Cardiac fibroblast (primary cell): ENCODE data around the gene ARHGAP40.

ENCODE experiments used
- DNase-seq, 2 donors: peaks; one replicate each; pipeline versions ENCODE4 v3.0.0 to v3.0.0-alpha.2; 2010; ENCODE audit warnings: low read depth in 2 of 2
- H3K4me3 ChIP-seq, 2 donors: replicated peaks in 1 of 2; 1 replicate in 1 of 2; 2 replicates in 1 of 2; pipeline ENCODE4 v1.5.1; 2011; ENCODE audit warnings: low read depth in 2 of 2, low read length in 2 of 2, mild to moderate bottlenecking in 2 of 2, moderate library complexity in 1 of 2
- TF ChIP-seq, protein P1 (sequence below): IDR thresholded peaks from one replicate; pipeline ENCODE4 v1.5.1; 2011; ENCODE audit warnings: low read depth, mild to moderate bottlenecking, low read length, inconsistent platforms

Gene ARHGAP40

DNA sequence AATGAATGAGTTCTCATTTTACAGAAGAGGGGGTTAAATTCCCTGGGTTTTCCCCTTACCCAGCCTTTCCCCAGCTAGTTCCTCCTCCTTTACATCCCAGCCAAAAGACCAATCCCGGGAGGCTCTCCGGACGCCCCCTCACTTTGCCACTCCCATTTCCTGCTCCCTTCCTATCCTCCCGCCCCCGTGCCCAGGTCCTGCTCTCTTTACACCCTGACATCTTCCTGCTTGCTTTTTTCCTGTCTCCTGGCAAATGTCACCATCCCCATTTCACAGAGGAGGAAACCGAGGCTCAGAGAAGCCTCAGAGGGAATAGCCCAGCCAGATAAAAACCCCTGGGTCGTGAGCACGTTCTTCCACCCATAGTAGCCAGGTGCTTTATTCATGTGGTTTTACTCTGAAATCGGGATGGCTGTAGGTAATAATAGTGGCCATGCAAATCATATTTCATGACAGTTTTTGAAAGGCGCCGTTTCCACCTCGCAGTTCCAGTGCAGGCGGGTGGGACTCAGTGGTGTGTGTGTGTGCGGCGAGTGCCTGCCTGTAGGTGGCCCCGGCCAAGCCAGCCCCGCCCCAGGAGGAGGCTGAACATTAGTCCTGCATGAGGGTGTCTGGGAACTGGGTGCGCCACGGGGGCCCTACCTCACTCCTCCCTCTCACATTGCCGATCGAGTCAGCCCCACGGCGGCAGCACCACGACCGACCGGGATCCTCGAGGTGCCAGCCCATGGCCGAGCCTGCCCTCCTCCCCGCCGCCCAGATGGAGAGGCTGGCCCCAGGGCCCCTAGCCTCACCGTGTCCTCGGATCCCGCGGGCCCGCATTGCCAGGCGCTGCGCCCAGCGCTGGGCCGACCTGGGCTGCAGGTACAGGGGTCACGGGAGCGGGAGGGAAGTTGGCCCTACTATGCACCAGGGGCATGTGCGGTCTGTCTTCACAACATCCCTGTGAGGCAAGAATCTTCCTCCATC, at the start of gene ARHGAP40:
Gene ARHGAP40, plus strand, starts transcription at position 594 of the 969 bp plus-strand sequence.
- DNase-seq = peak in 1 of 2 donors; percentile 18
- H3K4me3 ChIP-seq = peak within 1 kb of the TSS in 1 of 2 donors; percentile 2
- TF ChIP-seq, protein P1, sequence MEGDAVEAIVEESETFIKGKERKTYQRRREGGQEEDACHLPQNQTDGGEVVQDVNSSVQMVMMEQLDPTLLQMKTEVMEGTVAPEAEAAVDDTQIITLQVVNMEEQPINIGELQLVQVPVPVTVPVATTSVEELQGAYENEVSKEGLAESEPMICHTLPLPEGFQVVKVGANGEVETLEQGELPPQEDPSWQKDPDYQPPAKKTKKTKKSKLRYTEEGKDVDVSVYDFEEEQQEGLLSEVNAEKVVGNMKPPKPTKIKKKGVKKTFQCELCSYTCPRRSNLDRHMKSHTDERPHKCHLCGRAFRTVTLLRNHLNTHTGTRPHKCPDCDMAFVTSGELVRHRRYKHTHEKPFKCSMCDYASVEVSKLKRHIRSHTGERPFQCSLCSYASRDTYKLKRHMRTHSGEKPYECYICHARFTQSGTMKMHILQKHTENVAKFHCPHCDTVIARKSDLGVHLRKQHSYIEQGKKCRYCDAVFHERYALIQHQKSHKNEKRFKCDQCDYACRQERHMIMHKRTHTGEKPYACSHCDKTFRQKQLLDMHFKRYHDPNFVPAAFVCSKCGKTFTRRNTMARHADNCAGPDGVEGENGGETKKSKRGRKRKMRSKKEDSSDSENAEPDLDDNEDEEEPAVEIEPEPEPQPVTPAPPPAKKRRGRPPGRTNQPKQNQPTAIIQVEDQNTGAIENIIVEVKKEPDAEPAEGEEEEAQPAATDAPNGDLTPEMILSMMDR = peak; percentile 37

DNA sequence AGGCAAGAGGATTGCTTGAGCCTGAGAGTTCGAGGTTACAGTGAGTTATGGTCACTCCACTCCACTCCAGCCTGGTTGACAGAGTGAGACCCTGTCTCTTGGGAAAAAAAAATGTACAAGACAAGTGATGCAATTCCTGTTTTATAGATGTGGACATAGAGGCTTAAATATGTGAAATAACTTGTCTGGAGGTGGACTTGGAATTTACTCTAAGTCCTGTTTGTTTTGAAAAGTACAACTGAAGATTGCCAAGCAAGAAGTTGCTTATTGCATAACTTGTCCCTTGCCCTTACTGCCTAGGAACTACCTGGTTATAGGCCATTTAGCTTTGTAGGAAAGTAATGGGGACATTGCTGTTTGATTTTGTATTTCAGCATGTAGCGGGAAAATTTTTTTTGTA, 46.6 kb upstream of the ARHGAP40 start:
- DNase-seq = no peak
- TF ChIP-seq, protein P1 = no peak
- H3K4me3 ChIP-seq = no peak overlapping the region

DNA sequence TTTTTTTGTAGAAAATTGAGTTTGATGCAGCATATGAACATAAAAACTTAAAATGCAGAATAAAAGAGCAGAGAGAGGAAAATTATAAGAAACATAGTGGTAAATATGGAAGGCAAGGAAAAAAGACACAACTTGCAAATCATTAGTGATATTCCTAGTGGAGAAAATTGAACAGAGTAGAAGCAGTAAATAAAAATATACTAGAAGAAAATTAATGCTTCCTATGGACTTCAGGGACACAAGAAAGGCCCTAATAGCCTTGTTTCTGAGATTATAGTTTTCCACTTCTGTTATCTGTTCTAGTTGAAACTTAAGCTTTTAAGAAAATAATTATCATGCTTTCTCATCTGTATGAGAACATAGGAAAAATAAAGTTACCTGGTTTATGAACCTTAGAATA, 46.2 kb upstream of the ARHGAP40 start:
- DNase-seq = no peak
- H3K4me3 ChIP-seq = no peak overlapping the region
- TF ChIP-seq, protein P1 = no peak

DNA sequence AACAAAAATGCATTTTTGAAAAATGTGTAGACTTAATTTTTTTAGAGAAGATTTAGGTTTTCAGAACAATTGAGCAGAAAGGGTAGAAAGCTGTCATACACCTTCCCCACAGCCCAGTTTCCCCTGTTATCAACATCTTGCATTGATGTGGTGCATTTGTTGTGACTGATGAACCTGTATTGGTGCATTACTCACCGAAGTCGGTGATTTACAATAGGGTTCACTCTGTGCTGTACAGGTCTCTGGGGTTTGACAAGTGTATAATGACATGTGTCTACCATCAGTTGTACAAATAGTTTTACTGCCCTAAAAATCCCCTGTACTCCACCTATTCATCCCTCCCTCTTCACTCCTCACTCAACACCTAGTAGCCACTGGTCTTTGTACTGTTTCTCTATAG, 44.4 kb upstream of the ARHGAP40 start:
- no peak for DNase-seq
- H3K4me3 ChIP-seq = no peak overlapping the region
- TF ChIP-seq, protein P1 = no peak

DNA sequence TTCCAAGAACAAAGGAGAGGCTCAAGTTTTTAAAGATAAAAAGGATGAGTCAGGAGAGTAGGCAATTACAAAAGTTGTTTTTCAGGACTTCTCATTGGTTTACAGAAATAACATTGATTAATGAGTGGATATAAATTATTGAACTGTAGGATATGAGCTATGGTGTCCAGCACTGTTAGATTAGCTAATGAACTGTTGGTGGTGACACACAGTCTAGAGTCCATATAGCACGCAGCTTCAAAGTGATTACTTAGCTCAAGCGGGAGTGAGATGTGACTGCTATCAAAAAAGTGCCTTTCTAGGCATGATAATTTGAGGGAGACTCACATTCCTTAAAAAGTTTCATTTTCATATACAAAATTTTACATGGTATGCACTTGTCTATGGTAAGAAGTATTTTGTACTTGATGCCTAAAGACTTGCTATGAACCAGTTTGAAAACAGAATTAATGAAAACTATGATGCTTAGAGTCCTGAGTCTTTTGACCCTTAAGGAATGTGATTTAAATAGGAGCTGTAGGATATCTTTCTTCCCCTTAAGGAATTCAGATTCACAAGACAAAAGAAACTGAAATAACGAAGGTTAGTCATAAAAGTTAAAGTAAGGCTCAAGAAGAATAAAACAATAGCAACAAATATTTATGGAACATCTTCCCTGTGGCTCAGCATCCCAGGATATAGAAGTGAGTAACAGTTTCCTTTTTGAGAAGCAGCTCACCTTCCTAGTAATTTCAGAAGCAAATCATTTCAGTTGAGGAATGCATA, 42.8 kb upstream of the ARHGAP40 start:
- no peak overlapping the region for H3K4me3 ChIP-seq
- DNase-seq = peak; percentile 28 to 37
- TF ChIP-seq, protein P1 = no peak

DNA sequence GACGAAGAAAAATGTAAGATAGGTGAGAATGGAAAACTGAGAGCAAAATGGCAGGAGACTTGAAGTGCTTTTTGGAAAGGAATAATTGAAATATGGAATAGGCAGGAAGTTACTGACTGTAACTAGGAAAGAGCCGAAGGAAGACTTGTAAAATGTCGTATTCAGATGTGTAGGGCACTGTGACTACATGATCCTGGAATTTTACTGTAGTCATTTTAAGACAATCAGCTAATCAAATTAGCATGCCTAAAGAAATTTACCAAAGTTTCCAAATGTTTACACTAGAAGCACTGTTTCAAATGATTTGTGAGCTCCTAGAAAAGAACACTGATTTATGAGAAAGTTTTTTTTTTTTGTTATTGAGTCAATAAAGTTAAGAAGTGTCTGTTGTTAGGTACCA, 41.8 kb upstream of the ARHGAP40 start:
- DNase-seq = no peak
- TF ChIP-seq, protein P1 = no peak

More for the DNA sequence above, 41.8 kb upstream of the ARHGAP40 start:
- no peak overlapping the region for H3K4me3 ChIP-seq
